HG03103 (cell line): ENCODE data around the gene RGS7.
"Not testable (repeated sequence)": the region's sequence is repeated elsewhere in the genome, so short reads cannot be mapped to it uniquely, and the experiment has no call there.

Experiments used
- ATAC-seq: cut with Tn5 transposase; IDR thresholded peaks from one replicate; pipeline ENCODE4 v1.9.1; 2021; ENCODE audit warnings: low read depth; ENCODE audit not compliant: unreplicated experiment

RGS7 gene

GRCh38 chr1:241332987-241333386 is 24.0 kb downstream of the RGS7 start:
- no peak for ATAC-seq

- no peak for ATAC-seq
Observed at GRCh38 chr1:241332037-241332409, 25.0 kb downstream of the RGS7 start.

- ATAC-seq: peak; percentile 9
Observed at GRCh38 chr1:241331328-241332036, 25.5 kb downstream of the RGS7 start.

- ATAC-seq: peak; percentile 50
Observed at GRCh38 chr1:241330619-241331327, 26.2 kb downstream of the RGS7 start.

- ATAC-seq: no peak
Observed at GRCh38 chr1:241325456-241325855, 31.5 kb downstream of the RGS7 start.

- ATAC-seq: no peak
Observed at GRCh38 chr1:241323514-241324195, 33.4 kb downstream of the RGS7 start.

- ATAC-seq: no peak
Observed at GRCh38 chr1:241317676-241318075, 39.3 kb downstream of the RGS7 start.

GRCh38 chr1:241316372-241316771 is 40.6 kb downstream of the RGS7 start:
- no peak for ATAC-seq

GRCh38 chr1:241311056-241311746 is 45.8 kb downstream of the RGS7 start:
- no peak for ATAC-seq

- ATAC-seq: no peak
Observed at GRCh38 chr1:241310451-241310850, 46.6 kb downstream of the RGS7 start.

- ATAC-seq: no peak
Observed at GRCh38 chr1:241309651-241310050, 47.4 kb downstream of the RGS7 start.

GRCh38 chr1:241308471-241308870 is 48.5 kb downstream of the RGS7 start:
- no peak for ATAC-seq

- ATAC-seq: no peak
Observed at GRCh38 chr1:241308011-241308410, 49.0 kb downstream of the RGS7 start.

GRCh38 chr1:241306125-241306790 is 50.7 kb downstream of the RGS7 start:
- ATAC-seq: no peak

- not testable (repeated sequence) for ATAC-seq
Observed at GRCh38 chr1:241302024-241302423, 55.0 kb downstream of the RGS7 start.

GRCh38 chr1:241299347-241299746 is 57.7 kb downstream of the RGS7 start:
- ATAC-seq: no peak

- ATAC-seq: no peak
Observed at GRCh38 chr1:241292973-241293372, 64.0 kb downstream of the RGS7 start.

- not testable (repeated sequence) for ATAC-seq
Observed at GRCh38 chr1:241291548-241291947, 65.5 kb downstream of the RGS7 start.

- no peak for ATAC-seq
Observed at GRCh38 chr1:241286486-241286885, 70.5 kb downstream of the RGS7 start.

GRCh38 chr1:241276391-241276790 is 80.6 kb downstream of the RGS7 start:
- ATAC-seq: no peak
